ENCODE measurements around the gene VTI1A.

DNA sequence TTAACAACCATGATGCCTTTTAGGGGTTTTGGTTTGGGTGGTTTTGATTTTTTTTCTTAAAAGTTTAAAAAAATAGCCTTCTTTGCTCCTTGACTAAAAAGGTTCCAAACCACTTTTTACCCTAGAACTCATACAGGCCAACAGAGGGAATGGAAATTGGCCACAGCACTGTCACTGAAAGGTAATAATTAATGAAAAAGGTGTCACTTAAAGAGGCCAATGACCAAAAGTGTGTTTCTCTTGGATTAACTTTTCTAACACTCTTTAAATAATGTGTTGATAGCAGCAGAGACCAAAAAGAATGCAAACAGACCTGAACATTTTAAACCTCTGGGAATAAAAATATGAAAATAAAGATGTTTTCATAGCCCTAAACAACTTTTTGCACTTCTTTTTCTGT is 282.0 kb downstream of the VTI1A start:
- TF ChIP-seq, protein P1, sequence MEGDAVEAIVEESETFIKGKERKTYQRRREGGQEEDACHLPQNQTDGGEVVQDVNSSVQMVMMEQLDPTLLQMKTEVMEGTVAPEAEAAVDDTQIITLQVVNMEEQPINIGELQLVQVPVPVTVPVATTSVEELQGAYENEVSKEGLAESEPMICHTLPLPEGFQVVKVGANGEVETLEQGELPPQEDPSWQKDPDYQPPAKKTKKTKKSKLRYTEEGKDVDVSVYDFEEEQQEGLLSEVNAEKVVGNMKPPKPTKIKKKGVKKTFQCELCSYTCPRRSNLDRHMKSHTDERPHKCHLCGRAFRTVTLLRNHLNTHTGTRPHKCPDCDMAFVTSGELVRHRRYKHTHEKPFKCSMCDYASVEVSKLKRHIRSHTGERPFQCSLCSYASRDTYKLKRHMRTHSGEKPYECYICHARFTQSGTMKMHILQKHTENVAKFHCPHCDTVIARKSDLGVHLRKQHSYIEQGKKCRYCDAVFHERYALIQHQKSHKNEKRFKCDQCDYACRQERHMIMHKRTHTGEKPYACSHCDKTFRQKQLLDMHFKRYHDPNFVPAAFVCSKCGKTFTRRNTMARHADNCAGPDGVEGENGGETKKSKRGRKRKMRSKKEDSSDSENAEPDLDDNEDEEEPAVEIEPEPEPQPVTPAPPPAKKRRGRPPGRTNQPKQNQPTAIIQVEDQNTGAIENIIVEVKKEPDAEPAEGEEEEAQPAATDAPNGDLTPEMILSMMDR (IDR thresholded peaks at IDR 0.05), result no peak
- no peak for TF ChIP-seq POLR2A (IDR thresholded peaks at IDR 0.05)

All from ovary (tissue), 3 donors.